ENCODE data around the gene SLC4A1AP.
"Not testable (repeated sequence)": the region's sequence is repeated elsewhere in the genome, so short reads cannot be mapped to it uniquely, and the experiment has no call there.

Gene SLC4A1AP, protein sequence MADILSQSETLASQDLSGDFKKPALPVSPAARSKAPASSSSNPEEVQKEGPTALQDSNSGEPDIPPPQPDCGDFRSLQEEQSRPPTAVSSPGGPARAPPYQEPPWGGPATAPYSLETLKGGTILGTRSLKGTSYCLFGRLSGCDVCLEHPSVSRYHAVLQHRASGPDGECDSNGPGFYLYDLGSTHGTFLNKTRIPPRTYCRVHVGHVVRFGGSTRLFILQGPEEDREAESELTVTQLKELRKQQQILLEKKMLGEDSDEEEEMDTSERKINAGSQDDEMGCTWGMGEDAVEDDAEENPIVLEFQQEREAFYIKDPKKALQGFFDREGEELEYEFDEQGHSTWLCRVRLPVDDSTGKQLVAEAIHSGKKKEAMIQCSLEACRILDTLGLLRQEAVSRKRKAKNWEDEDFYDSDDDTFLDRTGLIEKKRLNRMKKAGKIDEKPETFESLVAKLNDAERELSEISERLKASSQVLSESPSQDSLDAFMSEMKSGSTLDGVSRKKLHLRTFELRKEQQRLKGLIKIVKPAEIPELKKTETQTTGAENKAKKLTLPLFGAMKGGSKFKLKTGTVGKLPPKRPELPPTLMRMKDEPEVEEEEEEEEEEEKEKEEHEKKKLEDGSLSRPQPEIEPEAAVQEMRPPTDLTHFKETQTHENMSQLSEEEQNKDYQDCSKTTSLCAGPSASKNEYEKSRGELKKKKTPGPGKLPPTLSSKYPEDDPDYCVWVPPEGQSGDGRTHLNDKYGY

DNA sequence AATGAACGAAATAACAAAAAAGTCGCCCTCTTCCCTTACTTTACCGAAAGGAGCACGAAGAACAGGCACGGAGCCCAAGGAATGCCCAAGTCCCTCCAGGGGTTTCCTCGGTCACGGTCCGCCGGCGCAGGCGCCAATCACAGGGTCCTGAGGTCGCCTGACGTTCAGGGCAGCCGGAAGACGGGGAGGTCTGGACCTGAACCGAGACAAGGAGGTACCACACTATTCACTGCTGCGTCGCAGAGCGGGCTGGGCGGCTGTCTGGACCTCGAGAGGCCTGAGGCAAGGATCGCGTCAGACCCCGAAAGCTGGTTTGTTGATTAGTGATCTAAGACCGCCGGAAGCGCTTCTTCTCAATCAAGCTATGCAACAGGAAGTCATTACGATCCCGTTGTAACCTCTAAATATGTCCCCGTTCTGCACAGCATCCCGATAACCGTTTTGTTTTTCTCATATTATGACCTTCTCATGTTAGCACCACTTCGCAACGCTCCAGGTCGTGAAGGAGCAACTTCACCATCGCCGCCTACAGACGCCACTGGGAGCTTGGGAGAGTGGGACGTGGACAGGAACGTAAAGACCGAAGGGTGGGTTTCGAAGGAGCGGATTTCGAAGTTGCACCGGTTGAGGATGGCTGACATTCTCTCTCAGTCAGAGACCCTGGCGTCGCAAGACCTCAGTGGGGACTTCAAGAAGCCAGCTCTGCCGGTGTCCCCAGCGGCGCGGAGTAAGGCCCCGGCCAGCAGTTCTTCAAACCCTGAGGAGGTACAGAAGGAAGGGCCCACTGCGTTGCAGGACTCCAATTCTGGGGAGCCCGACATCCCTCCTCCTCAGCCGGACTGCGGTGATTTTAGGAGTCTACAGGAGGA is at the start of gene SLC4A1AP, which contains the start of gene SUPT7L:
SLC4A1AP (plus strand) TSS at position 605 of the 869 bp plus-strand sequence; CDS start at position 631, 26 bp downstream.
SUPT7L (minus strand) TSS at position 330 of the 869 bp plus-strand sequence. CDS start 1,422 bp downstream, outside the sequence.
- peak; percentile 57 to 62 for DNase-seq (ENCODE audit: low read depth in 2 of 2)

DNA sequence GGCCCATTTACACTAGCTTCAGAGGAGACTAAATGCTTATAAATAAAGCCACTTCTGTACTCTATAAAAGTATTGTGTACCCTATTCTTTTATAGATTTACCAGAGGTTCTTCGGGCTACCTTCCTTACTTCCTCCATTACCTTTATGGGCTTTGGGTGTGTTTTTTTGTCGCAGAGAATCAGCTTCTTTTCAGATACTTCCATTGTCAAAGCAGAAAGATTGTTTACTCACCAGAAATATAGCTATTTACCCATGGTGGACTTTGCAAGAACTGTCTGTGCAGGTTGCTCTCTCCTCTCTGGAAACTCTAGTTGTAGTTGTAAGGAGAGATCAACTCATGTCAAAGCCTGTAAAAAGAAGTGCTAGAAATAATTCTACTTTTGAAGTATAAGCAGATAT is 49.7 kb upstream of the SLC4A1AP start:
- no peak for DNase-seq (ENCODE audit: low read depth in 2 of 2)

DNA sequence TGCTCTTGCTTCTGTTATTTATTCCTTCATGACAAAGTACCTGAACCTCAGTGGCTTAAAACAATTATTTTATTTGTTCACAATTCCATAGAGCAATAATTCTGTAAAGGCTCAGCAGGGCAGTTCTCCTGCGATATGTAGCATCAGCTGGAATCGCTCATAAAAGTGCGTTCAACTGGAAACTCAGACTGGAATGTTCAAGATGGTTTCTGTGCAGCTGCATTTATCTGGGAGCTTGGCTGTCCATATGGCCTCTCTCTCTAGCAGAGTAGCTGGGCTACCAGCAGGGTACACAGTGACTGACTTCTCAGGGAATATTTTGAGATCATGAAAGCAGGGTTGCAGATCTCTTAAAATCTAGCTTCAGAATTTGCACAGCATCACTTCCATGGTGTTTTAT is 48.4 kb upstream of the SLC4A1AP start:
- DNase-seq (ENCODE audit: low read depth in 2 of 2), result no peak

DNA sequence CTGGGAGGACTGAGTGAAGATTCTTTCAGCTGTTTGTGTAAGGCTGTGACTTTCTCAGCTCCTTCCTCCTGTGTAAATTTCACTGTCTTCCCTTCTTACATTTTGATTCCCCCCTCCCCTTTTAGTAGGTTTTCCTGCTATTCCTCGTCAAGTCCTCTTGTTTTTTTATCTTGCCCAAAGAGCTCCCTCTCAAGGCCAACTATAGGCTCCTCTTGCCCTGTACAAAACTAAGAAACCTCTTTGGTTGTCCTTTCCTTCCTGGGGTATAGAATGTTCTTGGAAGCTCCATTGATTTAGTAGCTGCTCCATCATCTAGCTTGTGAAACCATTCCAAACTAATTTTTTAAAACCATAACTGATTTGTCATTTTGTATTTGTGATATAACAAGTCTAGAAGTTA is 42.2 kb upstream of the SLC4A1AP start:
- no peak for DNase-seq (ENCODE audit: low read depth in 2 of 2)

DNA sequence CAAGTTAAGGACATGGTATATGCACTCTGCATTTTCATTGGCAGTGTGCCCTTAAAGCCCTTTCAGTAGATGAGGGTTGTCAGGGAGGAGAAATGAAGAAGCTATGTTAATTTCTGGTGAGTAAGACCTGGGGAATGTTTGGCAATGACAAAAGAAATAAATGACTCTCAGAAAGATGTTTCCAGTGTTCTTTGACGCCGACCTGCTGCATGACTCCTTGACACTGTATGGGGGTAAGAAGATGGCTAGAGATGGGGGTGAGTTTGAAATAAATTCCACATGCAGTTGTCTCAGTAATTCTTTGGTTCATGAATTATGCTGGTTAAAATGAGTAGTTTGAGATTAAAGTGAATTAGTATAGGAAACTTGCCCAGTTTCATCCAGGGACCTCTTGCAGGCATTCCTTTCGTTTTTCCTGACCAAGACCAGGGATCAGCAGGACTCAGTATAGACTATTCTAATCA is 40.7 kb upstream of the SLC4A1AP start:
- DNase-seq (ENCODE audit: low read depth in 2 of 2), result no peak

DNA sequence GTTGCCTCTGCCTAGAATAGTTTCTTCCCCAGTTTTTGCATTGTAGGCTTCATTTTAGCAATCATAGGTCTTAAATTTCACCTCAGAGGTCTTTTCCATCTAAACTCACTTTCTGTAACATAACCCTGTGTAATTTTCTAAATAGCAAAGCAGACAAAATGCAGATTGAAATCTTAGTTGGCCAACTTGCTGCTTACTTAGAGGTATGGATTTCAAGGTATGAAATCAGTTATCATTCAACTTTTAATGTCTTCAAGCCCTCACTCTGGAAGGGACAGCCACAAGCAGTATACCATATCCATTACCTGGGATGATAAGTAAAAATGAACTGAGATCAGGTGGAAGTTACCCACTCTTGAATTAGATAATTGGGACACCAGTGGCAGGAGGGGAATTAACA is 38.7 kb upstream of the SLC4A1AP start:
- no peak for DNase-seq (ENCODE audit: low read depth in 2 of 2)

DNA sequence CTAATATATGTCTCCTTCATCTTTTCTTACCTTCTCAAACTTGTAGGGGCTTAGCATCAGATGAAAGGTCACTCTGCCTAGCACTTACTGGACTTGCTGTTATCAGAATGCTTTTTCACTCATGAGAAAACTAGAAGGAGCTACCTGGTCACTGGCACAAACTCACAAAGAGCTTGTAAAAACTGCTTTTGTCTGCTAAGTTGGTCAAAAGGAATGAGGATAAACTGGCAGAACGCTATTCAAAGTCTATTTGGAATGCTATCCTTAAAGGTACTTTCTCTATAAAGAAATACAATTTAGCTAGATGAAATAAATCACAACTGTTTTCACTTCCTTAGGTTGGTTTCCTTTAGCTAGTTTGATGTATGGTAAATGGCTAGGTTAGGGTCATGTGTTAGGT is 37.4 kb upstream of the SLC4A1AP start:
- not testable (repeated sequence) for DNase-seq (ENCODE audit: low read depth in 2 of 2)

DNA sequence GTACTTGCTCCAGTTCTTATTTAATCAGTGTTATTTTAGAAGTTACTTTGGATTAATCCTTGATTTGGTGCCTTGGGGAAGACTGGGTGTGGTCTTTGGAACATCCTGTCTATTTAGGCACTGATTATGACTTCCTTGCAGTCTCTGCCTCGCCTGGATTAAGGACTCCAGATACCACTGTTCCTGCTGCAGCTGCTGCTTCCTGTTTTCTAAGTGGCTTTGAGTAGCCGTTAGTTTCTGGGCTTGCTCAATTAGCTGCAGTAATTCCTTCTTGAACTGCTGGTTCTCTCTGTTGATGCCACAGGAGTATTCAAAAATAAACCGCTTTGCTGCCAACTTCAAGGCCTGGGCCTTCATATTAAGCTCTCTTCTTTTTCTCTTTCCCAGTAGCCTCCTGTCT is 36.8 kb upstream of the SLC4A1AP start:
- DNase-seq (ENCODE audit: low read depth in 2 of 2), result not testable (repeated sequence)

DNA sequence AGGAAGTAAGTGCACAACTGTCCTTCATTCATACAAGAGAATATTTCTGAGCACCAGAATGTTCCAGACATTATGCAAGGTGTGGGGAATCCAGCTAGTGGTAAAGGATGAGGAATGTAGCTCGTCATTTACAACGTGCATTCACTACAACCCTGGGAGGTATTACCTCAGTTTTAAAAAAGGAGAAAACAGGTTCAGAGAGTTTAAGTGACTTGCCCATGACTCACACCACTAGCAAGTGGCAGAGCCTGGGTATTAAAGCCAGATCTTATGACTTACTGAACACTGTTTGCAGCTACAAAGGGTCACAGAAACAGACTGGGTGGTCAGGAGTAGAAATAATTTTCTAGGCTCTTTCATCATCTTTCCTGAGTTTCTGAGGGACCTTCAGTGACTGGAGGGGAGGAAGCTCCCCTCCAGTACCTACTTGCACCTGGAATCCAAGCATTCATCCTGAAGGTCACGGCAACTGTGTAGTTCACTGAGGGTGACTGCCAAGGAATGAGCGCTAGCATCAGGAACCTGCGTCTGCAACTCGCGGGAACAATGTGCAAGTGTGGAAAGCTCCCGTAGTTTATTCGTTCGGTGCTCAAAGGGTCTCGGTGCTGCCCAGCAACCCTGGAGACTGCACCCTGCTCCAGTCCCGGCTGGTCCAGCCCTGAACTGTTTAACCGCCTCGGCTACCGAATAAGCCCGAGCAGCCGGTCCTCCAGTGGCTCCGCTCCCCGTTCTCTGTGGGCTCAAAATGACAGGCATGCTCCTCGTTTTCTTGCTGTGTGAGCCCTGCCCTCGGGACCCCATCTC is 35.5 kb upstream of the SLC4A1AP start:
- DNase-seq (ENCODE audit: low read depth in 2 of 2), result peak in 1 of 2 donors; percentile 11

DNA sequence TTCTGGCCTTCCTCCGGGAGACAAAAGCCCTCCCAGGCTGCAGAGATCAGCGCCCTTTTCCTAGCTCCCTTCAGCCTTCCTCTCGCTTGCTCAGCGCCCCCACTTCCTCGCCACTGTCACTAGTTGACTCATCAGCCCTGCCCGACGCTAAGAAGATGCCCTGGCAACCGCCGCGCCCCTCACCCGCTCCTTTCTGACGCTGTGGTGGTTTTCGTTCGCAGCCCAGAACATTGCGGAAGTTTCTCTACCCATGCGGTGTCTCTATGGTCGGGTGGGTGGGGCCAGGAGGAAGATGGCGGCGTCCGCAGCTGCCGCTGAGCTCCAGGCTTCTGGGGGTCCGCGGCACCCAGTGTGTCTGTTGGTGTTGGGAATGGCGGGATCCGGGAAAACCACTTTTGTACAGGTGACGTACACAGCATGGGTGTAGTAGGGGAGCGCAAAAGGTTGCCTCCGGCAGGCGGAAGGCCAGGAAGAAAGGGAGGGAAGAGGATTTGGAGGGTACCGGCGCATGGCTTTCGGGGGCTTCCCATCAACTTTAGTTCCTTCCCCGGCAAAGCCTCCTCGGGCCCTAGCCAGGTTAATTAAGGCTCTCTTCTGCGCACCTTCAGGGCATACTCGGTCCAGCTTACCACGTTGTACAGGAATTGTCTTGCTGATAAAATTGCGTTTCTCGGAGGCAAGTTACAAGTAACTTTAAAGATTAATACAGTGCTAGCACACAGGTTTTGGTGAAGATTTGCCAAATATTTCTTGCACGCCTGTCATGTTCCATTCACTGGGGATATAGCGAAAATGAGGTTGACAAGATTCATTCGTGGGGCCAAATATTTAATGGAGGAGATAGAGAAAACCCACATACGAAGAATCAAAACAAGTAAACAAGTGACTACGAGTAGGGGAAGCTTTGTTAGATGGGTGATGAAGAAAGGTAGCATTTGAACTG is 34.7 kb upstream of the SLC4A1AP start, which contains the start of the genes CCDC121 and GPN1:
CCDC121 (minus strand) TSS at position 246 of the 943 bp plus-strand sequence. CDS start 1,213 bp downstream, outside the sequence.
GPN1 (plus strand) TSS at position 284 of the 943 bp plus-strand sequence; CDS start at position 293, 9 bp downstream.
- peak; percentile 86 to 92 for DNase-seq (ENCODE audit: low read depth in 2 of 2)

DNA sequence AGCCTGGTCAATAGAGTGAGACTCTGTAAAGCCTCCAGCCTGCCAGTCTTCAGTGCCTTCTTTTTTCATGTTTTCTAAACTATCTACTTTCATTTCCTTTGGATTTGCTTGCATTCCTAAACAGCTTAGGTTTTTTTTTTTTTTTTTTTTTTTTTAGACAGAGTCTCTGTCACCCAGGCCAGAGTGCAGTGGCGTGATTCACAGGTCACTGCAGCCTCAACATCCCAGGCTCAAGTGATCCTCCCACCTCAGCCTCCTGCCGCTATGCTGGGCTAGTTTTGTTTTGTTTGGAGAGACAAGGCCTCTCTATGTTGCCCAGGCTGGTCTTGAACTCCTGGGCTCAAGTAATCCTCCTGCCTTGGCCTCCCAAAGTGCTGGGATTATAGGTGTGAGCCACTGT is 33.4 kb upstream of the SLC4A1AP start:
- DNase-seq (ENCODE audit: low read depth in 2 of 2), result not testable (repeated sequence)

DNA sequence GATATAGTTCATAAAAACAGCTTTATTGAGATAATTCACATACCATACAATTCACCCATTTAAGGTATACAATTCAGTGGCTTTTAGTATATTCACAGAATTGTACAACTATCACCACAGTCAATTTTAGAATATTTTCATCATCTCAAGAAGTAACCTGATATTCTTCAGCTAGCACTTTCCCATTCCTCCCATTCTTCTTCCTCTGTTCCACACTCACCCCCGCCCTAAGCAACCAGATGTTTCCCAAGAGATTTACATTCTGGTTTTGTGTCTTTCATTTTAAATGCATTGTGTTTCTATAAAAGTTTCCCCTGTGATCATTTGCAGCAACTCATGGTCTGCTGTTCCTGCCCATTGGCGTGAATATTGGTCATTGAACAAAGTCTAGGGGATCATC is 29.4 kb upstream of the SLC4A1AP start:
- no peak for DNase-seq (ENCODE audit: low read depth in 2 of 2)

DNA sequence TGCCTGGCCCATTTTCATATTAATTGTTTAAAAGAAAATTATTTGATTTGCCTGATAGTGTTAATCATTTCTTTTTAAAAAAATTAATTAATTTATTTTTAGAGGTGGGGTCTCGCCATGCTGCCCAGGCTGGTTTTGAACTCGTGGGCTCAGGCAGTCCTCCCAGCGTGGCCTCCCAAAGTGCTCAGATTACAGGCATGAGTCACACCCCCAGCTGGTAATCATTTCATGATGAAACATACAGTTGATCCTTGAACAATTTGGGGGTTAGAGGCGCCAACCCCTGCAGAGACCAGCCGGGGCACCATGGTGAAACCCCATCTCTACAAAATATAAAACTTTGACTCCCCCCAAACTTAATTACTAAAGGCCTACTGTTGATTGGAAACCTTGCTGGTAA is 26.9 kb upstream of the SLC4A1AP start:
- DNase-seq (ENCODE audit: low read depth in 2 of 2), result no peak

DNA sequence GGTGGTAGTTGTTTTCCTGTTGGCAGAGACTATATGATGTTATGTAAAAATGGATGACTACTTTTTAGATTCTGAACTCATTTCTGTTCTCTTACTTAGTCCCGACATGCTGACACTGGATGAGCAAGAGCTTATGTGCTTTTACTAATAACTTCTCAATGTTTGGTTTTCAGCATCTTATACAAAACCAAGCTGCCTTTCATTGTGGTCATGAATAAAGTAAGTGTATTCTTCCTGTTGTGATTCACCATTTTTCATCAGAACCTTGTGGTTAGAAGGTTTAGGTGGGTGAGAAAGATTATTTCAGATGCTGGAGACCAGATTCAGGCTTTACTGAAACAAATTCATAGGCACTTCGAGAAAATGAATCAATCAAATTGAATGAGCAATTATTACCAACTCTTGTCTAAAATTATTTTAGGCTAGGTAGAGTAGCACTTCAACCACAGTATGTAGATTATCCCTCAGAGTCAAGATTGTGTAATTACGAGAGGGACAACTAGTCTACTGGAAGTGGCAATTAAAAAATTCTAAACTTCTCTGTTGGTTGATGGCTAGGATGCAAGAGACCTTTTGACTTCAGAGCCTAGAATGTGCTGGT is 25.6 kb upstream of the SLC4A1AP start:
- DNase-seq (ENCODE audit: low read depth in 2 of 2), result no peak

DNA sequence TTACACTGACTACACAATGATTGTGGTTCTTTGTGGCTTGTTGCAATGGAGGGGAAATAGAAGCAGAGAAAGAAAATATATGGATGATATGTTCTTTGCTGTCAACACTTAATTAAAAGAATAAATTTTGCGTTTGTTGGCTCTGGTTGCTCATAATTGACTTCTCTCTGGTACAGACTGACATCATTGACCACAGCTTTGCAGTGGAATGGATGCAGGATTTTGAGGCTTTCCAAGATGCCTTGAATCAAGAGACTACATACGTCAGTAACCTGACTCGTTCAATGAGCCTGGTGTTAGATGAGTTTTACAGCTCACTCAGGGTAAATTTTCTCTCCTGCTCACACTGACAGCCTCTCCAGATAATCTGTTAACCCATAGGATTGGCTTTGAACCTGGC is 25.0 kb upstream of the SLC4A1AP start:
- DNase-seq (ENCODE audit: low read depth in 2 of 2), result no peak

DNA sequence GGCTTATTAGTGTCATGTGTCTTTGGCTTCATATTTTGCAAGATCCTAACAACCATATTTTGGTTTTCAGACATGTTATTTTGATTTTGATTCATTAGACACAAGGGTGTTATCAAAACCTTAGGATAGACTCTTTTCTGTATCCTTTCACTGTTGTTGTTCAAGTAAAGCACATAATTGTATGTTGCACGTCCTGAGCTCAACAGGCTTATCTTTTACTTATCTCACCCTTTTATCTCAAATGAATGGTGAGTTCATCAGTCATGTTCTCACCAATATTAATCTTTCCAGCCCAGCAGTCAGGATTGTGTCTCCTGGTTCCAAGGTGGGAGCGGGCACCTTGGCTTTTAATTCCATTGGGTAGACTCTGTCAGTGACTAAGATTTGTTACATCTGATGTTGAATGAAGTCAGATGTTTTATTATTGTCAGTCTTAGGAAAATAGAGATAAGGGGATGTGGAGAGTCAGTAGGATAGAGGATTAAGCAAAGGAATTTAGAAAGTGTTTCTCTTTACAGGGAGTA is 22.9 kb upstream of the SLC4A1AP start:
- DNase-seq (ENCODE audit: low read depth in 2 of 2), result no peak

DNA sequence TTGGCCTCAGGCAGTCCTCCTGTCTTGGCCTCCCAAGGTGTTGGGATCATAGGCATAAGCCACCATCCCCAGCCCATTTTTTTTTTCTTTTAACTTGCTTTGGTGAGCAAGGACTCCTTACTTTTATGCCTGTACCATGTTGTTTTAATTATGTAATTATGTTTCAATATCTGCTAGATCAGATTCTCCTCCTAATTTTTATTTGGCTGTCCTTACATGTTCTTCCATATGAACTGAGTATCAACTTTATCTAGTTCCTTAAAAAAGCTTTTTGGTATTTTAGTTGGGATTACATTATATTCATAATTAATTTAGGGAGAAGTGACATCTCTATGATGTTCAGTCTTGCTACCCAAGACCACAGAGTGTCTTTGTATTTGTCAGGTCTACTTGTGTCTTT is 18.5 kb upstream of the SLC4A1AP start:
- no peak for DNase-seq (ENCODE audit: low read depth in 2 of 2)

DNA sequence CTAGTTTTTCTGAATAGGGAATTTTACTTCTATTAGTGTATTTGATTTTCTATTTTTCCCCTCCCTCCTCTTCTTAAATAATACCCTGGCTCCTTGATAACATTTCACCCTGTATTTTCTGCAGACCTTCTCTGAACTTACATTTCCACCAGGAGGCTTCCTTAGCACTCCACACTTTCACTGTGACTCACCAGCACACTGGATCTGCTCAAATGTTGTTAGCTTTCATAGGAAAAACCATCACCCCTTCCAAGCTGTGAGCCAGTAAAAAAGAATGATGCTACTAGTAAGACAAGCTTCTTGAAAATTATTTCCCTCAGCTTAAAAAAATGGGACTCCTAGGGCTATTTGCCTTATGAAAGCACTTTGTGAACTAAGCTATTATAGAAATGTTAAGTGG is 16.4 kb upstream of the SLC4A1AP start:
- DNase-seq (ENCODE audit: low read depth in 2 of 2), result no peak

DNA sequence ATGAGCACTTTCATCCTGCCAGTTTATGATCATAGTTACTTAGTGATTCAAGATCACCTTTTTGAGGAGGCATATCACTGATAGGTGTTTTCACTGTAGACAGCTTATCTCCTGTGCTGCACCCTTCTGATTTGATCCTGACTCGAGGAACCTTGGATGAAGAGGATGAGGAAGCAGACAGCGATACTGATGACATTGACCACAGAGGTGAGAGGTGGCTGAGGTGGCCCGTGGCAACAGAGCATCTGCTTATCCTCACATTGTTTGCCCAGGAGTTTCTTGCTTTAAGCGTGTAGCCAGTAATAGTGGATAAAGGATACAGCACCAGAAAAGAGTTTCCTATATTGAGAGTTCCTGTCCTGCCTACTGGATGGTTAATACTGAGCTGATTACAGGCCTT is 16.0 kb upstream of the SLC4A1AP start:
- DNase-seq (ENCODE audit: low read depth in 2 of 2), result no peak
